GM13977 (cell line): ENCODE measurements around the gene GTF3C1.

Experiments used
- DNase-seq: peaks from one replicate; pipeline ENCODE4 v3.0.0; 2012; ENCODE audit warnings: low spot score
- CTCF ChIP-seq: IDR thresholded peaks from 2 replicates; pipeline ENCODE4 v1.5.1; 2012; ENCODE audit warnings: mild to moderate bottlenecking, control low read depth; ENCODE audit not compliant: insufficient read depth; ENCODE audit errors: extremely low read depth, missing control alignments
- in situ Hi-C: fragments of 300-500 bp; cut with MboI; formaldehyde crosslinking; loops from one replicate; pipeline ENCODE4 v1.12.0; 2022; ENCODE audit warnings: low sequenced_read_pairs, low pct_unique_long_range_greater_than_20kb, mixed read lengths, inconsistent platforms; ENCODE audit not compliant: unreplicated experiment

Gene GTF3C1

GRCh38 chr16:27452569-27453493 lies 96.9 kb downstream of the GTF3C1 start:
- in situ Hi-C loops, result loop anchor here (10.0 to 25.0 kb wide), 2 partner anchors 278 to 1616 kb away; no protein-coding TSS in a partner anchor
- DNase-seq, result no peak
- TF ChIP-seq CTCF, result no peak

- no peak for DNase-seq
- in situ Hi-C loops, result loop anchor here (10.0 to 25.0 kb wide), 2 partner anchors 275 to 1613 kb away; no protein-coding TSS in a partner anchor
- no peak for TF ChIP-seq CTCF
Observed at GRCh38 chr16:27450196-27450549, 99.5 kb downstream of the GTF3C1 start.

- DNase-seq, result peak; percentile 87
- in situ Hi-C loops, result loop anchor here (10.0 to 25.0 kb wide), 2 partner anchors 275 to 1612 kb away; no protein-coding TSS in a partner anchor
- TF ChIP-seq CTCF, result peak; percentile 8
Observed at GRCh38 chr16:27449434-27450195, 100.1 kb downstream of the GTF3C1 start.

GRCh38 chr16:27448532-27449433 lies 100.9 kb downstream of the GTF3C1 start:
- no peak for TF ChIP-seq CTCF
- no peak for DNase-seq
- in situ Hi-C loops, result no loop called here

DNA sequence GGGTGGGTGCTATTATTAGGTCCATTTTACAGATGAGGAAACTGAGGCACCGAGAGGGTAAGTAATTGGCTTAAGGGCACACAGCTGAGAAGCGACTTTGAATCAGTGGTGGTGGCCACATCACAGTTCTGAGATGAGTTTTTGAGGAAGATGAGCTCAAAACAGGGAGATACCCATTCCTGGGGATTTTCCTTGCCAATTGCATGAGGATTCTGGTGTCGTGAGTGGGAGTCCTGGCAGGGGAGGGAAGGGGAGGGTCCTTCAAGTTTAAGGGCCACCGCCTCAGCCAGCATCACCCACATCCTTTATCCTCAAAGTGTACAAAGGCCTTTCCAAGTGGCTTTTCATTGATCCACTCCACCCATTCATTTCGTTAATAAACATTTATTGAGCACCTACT lies 102.4 kb downstream of the GTF3C1 start:
- no peak for TF ChIP-seq CTCF
- in situ Hi-C loops, result no loop called here
- DNase-seq, result no peak

DNA sequence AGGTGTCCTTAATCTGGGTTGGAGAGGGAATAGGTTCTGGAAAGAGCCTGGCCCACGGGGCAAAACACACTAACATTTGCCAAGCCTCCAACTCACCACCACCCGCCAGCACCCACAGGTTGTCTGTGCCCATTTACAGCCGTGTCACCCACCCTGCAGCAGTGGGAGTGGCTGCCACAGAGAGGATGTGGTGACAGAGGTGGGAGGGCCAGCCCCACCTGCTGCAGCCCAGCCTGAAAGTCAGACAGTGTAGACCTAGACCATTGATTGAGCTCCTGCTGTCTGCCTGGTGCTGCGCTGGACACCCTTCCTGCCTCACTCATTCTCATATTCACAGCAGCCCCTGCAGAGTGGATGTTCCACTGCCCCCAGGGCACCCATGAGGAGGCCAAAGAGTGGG lies 103.0 kb downstream of the GTF3C1 start:
- DNase-seq, result no peak
- in situ Hi-C loops, result no loop called here
- no peak for TF ChIP-seq CTCF
